DMS 273 (cell line): ENCODE results near the gene TFAM.

Experiments used
- DNase-seq: peaks from one replicate; lab custom pipeline; 2025; ENCODE audit not compliant: unreplicated experiment; lab: John Stamatoyannopoulos, UW

TFAM gene

DNA sequence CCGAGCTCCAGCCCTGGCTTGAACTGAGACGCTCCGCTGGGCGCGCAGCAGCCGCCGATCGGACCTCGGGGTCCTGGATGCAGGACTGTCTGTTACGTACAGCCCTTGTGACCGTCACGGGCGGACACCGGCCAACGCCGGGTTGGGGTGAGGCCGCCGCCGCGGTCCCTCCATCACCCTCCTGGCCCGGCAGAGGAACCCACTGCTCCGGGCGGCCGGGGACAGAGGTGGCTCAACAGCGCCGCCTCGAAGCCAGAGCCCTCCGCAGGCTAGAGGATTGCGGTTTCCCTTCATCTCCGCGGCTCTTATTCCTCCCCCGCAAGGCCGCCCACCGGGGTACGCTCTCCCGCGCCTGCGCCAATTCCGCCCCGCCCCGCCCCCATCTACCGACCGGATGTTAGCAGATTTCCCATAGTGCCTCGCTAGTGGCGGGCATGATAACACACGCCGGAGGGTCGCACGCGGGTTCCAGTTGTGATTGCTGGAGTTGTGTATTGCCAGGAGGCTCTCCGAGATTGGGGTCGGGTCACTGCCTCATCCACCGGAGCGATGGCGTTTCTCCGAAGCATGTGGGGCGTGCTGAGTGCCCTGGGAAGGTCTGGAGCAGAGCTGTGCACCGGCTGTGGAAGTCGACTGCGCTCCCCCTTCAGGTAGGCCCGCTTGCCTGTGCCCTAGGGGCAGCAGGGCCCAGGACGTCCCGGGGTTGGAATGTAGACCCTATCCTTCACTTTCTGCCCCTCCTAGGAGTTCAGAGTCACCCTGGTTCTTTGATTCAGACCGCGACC is at the start of gene TFAM:
Gene TFAM, plus strand, starts transcription at position 412 of the 785 bp plus-strand sequence. Its CDS starts 138 bp downstream, at position 550.
- DNase-seq = peak; percentile 94

DNA sequence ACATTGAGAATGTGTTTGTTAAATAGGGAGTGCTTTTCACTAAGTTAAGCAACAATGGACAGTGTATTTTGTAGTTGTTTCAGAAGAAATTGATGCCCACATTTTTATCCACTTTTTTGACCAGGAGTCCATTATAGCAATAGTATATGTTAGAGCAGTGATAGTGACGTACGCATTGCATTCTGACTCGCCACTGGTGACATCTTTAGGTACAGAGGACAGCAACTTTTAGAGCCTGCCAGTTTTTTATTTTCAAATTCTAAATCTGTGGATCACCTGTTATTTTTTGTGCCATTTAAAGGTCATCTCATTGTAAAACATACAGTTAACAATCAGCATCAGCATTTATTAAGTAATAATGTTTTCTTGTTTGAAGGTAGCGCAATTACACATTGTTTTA is 49.0 kb upstream of the TFAM start:
- DNase-seq = no peak

DNA sequence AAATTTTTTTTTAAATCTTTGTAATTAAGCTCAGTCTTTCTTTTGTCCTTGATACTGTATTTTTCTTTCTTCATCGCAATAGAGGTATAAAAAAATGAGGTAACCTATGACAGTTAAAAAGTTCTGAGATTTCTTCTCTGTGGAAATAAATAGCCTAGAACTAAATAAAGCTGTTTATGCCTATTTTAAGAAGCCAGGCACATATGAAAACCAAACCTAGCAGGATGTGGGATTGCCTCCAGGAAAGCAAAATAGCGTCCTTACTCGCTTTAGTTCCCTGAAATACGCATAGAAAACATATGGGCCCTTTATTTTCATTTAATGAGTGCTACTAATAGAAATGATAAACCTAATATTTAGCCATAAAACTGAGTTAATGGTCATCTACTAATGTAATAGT is 43.8 kb upstream of the TFAM start:
- no peak for DNase-seq

DNA sequence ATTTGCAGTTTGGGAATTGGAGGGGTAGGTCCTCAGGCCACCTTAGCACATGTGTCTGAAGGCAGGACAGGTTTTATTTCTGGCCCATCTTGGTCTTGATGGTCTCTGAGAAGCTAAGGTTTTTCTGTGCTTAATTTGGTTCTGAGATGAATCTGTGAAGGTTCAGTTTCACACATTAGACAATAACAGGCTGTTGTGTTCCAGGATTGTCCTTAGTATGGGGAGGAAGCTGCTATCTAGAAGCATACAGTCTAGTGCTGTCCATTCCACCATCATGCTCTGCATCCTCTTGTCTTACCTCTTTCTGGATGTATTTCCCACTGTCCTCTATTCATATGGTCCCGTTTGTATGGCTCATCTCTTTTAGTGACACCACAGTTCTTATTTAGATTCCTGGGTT is 43.3 kb upstream of the TFAM start:
- DNase-seq = no peak

DNA sequence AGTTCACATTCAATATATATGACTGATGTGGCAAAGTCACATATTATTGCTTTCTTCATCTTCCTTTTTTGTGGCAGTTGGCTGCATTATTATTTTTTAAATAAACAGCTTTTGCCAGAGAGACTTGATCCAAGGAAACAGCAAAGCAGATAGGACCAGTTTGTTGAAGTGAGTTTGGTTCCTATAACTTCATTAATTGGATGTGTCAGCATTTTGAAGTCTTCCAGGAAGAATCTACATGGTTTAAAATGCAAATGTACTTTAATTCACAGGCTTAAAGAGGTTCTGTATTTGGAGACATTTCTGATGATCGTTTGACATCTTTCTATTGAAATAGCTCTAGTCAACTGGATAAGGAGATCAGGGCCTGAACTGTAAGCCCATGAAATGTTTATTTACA is 37.2 kb upstream of the TFAM start:
- no peak for DNase-seq

DNA sequence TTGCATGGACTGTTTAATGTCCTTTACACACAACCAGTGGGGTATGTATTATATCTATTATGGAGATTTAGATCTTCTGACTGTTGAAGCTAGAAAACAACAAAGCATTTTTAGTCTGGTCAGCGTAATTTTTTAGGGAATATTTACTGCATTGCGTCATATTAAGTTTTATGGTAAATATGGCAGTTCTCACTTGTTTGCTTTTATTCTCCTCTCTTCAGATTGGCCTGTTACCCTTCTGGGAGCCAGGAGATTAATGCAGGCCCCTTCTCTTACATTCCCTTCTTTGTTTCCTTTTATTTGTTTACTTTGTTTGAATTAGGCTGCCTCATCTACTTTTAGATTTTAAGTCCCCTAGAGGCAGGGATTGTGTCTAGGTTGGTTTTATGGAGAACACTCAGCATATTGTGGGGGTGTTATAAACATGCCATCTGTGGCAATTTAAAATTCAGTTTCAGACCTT is 36.6 kb upstream of the TFAM start:
- DNase-seq = peak; percentile 41

DNA sequence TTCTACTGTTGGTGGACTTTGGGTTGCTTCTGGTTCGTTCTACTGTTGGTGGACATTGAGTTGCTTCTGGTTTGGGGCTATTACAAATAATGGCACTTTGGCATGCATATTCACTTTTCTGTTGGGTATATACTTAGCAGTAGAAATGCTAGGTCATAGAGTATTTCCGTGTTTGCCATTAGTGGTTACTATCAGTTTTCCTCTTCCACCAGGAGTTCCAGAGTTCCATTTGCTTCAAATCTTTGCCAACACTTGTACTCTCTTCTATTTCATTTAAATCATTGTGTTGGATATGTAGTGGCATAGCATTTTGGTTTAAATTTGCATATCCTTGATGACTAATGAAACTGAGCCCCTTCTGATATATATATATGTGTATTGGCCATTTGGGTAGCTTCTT is 35.2 kb upstream of the TFAM start:
- DNase-seq = no peak

DNA sequence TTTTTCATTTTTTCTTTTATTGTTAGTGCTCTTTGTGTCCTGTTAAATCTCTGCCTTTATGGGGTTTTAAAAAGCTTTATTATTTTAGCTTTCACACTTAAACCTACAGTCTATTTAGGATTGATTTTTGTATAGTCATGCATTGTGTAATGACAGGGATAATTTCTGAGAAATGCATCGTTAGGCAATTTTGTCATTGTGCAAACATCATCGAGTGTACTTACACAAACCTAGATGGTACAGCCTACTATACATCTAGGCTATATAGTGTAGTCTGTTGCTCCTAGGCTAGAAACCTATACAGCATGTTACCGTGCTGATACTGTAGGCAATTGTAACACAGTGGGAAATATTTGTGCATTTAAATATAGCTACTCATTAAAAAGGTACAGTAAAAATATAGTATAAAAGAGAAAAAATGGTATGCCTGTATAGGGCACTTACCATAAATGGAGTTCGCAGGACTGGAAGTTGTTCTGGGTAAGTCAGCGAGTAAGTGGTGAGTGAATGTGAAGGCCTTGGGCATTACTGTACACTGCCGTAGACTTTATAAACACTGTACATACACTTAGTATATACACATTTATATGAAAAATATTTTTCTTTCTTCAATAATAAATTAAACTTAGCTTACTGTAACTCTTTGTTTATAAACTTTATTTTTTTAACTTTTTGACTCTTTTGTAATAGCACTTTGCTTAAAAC is 34.4 kb upstream of the TFAM start:
- no peak for DNase-seq

DNA sequence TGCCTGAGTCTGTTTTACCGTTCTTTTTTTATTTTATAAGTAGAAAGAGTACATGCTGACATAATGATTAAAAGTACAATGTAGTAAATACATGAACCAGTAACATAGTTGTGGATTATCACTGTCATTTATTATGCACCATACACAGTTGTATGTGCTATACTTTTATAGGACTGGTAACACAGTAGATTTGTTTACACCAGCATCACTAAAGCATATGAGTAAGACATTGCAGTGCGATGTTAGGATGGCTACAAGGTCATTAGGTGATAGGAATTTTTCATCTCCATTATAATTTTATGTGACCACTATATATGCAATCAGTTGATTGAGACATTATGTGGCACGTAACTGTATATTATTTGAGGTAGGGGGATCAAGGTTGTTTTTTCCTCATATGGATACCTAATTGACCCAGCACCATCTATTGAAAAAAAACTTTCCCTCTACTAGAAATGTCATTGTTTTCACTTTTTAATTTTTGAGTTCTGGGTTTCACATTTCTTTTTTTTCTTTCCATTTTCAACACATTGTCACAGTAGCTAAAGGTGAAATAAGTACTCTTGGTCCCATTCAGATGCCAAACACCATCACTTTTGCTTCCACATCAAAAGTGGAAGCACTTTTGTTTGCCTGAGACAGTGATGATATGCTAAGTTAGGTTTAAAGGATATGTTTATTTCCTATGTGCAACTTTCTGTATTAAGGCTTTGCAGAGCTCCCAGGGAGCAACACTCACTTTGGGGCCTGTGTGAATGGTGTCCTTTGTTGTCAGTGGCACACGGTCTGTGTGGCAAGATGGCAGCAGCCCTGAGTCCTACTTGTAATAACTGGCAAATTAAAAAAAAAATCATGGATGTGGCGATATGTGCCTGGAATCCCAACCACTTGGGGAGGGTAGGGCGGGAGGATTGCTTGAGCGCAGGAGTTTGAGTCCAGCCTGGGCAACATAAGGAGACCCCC is 33.3 kb upstream of the TFAM start:
- no peak for DNase-seq

DNA sequence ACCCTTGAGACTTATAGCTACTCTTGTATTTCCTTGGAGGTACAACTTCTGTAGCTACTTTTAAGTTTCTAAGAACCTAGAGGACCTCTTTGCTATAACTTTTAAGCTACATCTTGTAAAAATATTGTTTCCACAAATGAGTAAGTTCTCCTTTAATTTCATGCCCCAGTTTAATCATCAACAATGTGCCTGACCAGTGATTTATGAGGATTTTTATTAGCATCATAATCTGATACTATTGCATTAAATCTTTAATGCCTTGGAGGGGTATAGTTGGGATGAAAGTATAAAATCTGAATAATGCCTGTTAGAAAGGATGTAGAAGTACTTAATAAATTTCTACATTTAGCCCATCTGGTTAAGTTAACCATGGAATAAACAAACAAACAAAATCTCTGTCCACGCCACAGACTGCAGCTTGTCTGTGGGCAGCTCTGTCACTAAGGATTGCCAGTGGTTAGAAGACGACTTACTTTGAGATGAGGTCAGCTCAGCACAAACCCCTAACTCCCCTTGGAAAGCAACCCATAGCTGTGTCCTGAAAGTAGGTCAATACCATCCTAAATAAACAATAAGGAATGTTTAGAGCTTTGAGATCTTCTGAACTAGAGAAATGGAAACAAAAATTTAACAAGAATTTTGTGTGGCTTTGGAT is 32.1 kb upstream of the TFAM start:
- no peak for DNase-seq

DNA sequence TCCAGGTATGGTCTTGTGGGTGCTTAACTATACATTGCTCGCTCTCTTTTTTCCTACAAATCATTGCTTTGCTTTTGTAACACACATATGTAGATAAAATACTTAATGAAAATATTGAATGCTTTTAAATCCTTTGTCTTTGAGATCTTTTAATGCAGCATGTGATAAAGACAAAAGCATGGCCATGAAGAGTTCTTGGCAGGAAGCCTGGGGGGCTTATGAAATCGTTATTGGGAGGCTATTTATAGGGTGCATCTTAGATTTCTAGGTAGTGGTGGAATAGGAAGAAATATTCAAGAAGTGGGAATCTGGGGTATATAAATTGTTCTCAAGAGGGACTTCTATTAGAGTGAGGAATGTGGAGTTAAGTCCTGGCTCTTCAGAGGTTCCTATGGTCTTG is 28.5 kb upstream of the TFAM start:
- no peak for DNase-seq

DNA sequence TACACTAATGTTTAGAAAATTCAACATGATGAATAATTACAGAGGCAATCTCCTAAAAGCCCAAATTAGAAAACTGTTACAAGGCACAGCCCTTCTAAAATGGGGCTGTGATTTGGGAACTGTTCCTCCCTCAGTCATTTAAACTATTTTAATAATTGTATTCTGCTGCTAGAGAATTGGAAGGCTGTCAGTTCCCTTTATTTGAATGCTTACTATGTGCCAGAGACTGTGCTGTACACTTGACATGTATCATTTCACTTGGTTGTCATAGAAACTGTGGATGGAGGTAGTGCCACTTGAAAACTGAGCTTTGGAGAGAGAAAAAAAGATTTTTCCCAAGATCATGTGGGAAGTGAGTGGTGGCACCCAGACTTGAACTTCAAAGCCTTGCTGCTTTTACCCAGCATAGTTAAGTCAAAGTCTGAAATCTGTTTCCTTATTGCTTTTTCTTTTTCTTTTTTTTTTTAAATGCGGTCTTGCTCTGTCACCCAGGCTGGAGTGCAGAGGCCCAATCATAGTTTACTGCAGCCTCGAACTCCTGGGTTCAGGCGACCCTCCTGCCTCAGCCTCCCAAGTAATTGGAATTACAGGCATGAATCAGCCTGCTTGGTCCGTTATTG is 26.8 kb upstream of the TFAM start:
- DNase-seq = no peak

DNA sequence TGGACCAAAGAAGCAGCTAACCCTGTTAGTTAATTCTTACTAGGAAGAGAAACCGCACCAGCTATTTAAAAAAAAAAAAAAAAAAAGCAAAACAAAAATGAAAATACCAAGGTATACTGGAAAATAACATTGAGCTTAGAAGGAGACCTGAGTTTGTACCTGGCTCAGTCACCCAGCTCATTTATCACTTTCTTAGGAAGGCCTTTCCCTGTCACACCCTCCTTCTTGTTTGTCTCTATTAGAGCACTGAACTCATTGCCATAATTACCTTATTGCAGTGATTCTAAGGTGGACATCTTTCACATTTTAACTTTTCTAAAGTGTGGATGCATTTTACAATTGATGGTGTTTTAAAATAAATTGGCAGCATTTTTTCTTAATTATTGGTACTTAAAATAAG is 26.3 kb upstream of the TFAM start:
- DNase-seq = no peak

DNA sequence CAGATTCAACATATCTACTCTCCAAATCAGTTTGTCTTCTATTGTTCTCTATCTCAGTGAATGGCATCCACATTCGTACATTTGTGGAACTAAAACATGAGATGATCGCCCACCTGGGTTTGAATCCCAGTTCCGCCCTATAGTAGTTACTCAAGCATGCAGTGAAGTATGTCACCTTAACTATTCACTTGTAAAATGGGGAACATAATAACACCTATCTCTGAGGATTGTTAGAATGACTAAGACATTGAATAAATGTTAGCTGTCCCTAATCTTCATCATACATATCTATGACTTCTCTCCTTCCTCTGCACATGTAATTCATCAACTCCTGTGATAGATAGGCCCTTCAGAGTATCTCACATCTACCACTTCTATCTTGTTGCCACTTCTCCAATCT is 25.7 kb upstream of the TFAM start:
- DNase-seq = no peak

DNA sequence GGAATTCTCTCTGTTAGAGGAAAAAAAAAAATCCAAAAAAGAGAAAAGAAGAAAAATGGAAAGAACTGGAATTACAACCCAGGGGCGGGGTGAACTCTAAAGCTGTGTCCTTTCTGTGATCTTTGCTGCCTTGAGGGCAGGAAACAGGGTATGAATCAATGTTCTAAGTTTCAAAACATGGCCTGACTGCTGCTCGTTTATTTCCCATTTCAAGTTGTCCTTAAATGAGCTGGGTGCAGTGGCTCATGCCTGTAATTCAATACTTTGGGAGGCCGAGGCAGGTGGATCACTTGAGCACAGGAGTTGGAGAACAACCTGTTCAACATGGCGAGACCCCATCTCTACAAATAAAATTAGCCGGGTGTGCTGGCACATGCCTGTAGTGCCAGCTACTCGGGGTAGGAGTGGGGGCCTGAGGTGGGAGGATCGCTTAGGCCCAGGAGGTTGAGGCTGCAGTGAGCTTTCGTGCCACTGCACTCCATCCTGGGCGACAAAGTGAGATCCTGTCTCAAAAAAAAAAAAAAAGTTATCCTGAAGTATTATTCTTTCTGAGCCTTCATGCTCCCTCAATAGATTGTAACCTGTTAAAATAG is 24.7 kb upstream of the TFAM start:
- no peak for DNase-seq

DNA sequence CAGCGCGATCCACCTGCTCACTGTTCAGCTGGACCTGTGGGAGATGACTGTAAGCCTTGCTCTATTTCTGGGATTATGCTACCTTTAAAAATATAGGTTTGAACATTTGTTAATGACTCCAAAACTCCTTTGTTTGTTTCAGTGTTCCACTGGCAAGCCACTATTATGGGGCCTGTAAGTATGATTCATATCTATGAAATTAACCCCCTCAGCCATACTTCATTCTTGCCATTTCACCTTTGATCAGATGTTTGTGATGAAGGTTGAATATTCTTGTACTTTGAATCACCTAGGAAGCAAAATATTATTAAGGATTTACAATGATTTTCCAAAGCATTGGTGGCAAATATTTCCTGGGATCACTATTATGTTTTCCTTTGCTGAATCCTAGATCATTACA is 23.9 kb upstream of the TFAM start:
- DNase-seq = no peak

DNA sequence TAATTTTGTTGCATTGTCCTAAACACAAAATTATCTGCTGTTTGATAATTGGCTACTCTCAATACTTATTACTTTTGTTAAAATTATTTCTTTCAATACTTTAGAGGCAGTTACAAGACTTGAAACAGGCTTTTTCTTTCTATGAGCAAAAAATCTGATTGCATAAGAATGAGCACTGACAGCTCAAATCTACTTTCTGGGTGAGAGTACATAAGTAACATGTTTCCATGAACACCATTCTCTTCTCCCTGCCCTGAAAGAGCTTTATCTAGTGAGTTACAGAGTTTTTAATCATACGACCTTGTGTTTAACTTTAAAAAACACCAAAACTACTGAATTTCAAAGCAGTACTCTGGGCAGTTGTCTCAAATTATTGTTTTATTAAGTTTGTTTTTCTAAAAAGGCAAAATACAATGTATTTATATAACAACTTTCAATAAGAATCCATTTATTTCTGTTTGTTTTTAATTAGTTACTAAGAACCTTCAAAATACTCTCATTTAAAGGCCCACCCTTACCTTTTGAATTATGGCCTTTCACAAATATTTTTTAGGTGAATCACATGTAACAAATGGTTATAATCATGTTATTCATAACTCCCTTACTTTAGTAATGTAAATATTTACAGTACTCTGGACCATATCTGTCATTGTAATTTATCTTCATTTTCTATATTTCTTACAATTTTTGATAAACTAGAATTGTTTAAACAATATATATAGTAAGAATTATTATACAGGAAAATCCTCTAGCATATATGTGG is 23.0 kb upstream of the TFAM start:
- DNase-seq = no peak

DNA sequence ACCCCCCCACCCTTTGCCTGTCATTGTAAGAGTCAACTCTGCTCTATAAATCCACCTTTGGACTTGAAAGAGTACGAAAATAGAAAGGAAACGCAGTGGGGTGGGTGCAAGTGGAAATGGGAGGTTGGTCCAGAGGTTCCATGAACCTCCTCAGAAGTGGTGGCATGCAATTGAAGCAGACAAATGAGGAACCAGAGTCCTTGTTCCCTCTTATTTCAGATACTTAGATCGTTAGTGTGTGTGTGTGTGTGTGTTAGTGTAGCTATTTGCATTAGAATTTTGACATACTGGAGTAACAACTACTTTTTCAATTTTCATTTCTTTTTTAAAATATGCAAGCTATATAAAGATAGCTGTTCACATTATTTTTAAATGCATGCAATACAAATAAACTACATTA is 18.1 kb upstream of the TFAM start:
- no peak for DNase-seq

DNA sequence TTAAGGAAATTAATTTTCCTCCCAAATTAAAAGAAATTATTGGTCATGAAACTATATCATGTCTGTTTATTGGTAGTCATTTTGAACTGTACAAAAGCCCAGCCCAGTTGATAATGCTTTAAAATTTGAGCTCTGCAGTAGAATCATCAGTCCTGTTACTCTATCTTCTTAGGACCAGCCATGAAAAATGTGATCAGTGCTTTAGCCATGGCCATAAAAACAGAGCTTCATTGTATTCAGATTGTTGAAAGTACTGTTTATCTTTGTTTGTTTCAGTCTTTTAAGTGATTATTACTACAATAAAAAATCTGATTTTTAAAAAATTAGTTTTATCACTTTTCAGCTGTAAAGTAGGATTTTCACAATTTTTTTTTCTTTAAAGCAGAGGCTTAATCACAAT is 13.7 kb upstream of the TFAM start:
- DNase-seq = no peak
